SH-SY5Y (cell line): Measurements from ENCODE around the gene RBFOX1.

ENCODE experiments used
- GATA2 ChIP-seq: IDR thresholded peaks from 2 replicates; pipeline ENCODE4 v1.6.1; 2011; ENCODE audit warnings: mild to moderate bottlenecking, low read depth, low read length
- GATA3 ChIP-seq: IDR thresholded peaks from 2 replicates; pipeline ENCODE4 v1.6.1; 2011; ENCODE audit warnings: low read depth, mild to moderate bottlenecking, low read length, moderate library complexity

DNA sequence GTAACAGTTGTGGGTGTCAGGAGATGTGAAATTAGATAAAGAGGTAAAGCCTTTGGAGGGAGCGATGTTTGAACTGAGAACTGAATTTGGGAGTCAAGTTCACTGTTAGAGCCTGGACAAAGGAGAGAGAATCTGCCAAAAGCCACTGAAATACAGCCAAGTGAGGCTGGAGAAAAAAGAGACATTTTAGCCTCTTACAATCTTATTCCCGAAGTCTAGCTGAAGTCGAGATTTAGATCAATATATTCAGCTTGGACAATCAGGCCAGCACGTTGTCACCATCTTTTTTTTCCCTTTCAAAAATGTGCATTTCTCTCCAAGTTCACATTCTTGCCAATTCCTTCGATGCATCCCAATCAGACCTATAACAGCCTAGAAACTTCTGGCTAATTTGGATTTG lies 312.2 kb downstream of the RBFOX1 start:
- TF ChIP-seq GATA3 (no peak), GATA2 (no peak)
